Ascending aorta (tissue), 2 donors: ENCODE measurements around the gene ERCC6L2. TPM values are rescaled to one million over a fixed set of nuclear protein-coding genes. Genes with fewer than 3 reads are reported as not detected.

Experiments used
- DNase-seq, 2 donors: peaks; one replicate each; pipeline ENCODE4 v3.0.0-alpha.2; 2019; ENCODE audit warnings: low spot score in 2 of 2
- H3K27ac ChIP-seq, 2 donors: fragments of 200-600 bp; sonication (generic); one replicate each; pipeline ENCODE4 v1.5.1; 2016 to 2017; ENCODE audit warnings: mild to moderate bottlenecking in 1 of 2
- H3K27me3 ChIP-seq: fragments of 200-600 bp; sonication (generic); one replicate; pipeline ENCODE4 v1.5.1; 2017
- H3K36me3 ChIP-seq, 2 donors: fragments of 200-600 bp; sonication (generic); one replicate each; pipeline ENCODE4 v1.5.1; 2016
- H3K4me1 ChIP-seq, 2 donors: fragments of 200-600 bp; sonication (generic); one replicate each; pipeline ENCODE4 v1.5.1; 2016 to 2017; ENCODE audit warnings: mild to moderate bottlenecking in 1 of 2
- H3K4me3 ChIP-seq, 2 donors: fragments of 200-600 bp; sonication (generic); one replicate each; pipeline ENCODE4 v1.5.1; 2016 to 2017; ENCODE audit warnings: mild to moderate bottlenecking in 1 of 2
- H3K9me3 ChIP-seq, 2 donors: fragments of 200-600 bp; sonication (generic); one replicate each; pipeline ENCODE4 v1.5.1; 2016
- CTCF ChIP-seq, 3 experiments: fragments of 200-600 bp in 2 of 3; fragments of 450-650 bp in 1 of 3; sonication (generic) in 2 of 3; IDR thresholded peaks; one replicate each; pipeline ENCODE4 v1.5.1; 2016 to 2019; ENCODE audit warnings: antibody characterized with exemption in 3 of 3, mild to moderate bottlenecking in 1 of 3, moderate library complexity in 1 of 3
- intact Hi-C: fragments of 100-400 bp; cut with DNase I; formaldehyde crosslinking; loops from one replicate; pipeline ENCODE4 v1.15.1; 2023
- total RNA-seq: library from RNA; depleted of rRNA; stranded (reverse); fragments of >200 nt; gene quantifications from one replicate; pipeline ENCODE4 v1.1.0, GENCODE V29; 2016

Gene ERCC6L2
- total RNA-seq, 1 donor from 2014 or later = 22.9 TPM

GRCh38 chr9:95912773-95913172 lies 37.3 kb downstream of the ERCC6L2 start:
- Histone ChIP-seq H3K4me3 (no peak overlapping the region), H3K4me1 (no peaks in the 10 kb centered on the region), H3K9me3 (no peaks in the 10 kb centered on the region), H3K27me3 (no peaks in the 10 kb centered on the region), H3K27ac (no peak overlapping the region), H3K36me3 (peaks cover 10 to 22% of the 10 kb centered on the region in 2 donors)
- intact Hi-C loops = no loop called here
- no peak for TF ChIP-seq CTCF (IDR thresholded peaks at IDR 0.05)
- DNase-seq = no peak

GRCh38 chr9:95920017-95920416 lies 44.5 kb downstream of the ERCC6L2 start:
- no peaks in the 10 kb centered on the region for H3K27me3 ChIP-seq
- H3K27ac ChIP-seq = no peak overlapping the region
- H3K4me1 ChIP-seq = no peaks in the 10 kb centered on the region
- H3K36me3 ChIP-seq = peaks cover 13 to 55% of the 10 kb centered on the region in 2 donors
- no peak for DNase-seq
- intact Hi-C loops = no loop called here
- no peak for TF ChIP-seq CTCF (IDR thresholded peaks at IDR 0.05)
- no peaks in the 10 kb centered on the region for H3K9me3 ChIP-seq
- no peak overlapping the region for H3K4me3 ChIP-seq

- Histone ChIP-seq H3K9me3 (no peaks in the 10 kb centered on the region), H3K4me3 (no peak overlapping the region), H3K36me3 (peaks cover 7 to 44% of the 10 kb centered on the region in 2 donors), H3K27ac (no peak overlapping the region), H3K4me1 (no peaks in the 10 kb centered on the region), H3K27me3 (no peaks in the 10 kb centered on the region)
- no peak for DNase-seq
- intact Hi-C loops = no loop called here
- TF ChIP-seq CTCF (IDR thresholded peaks at IDR 0.05) = no peak
Observed at GRCh38 chr9:95923794-95924193, 48.3 kb downstream of the ERCC6L2 start.

- H3K36me3 ChIP-seq = peaks cover 10 to 50% of the 10 kb centered on the region in 2 donors
- TF ChIP-seq CTCF (IDR thresholded peaks at IDR 0.05) = no peak
Observed at GRCh38 chr9:95924987-95925386, 49.5 kb downstream of the ERCC6L2 start.

GRCh38 chr9:95927271-95928004 lies 51.9 kb downstream of the ERCC6L2 start:
- intact Hi-C loops = no loop called here
- no peak for TF ChIP-seq CTCF (IDR thresholded peaks at IDR 0.05)
- no peaks in the 10 kb centered on the region for H3K4me1 ChIP-seq
- H3K9me3 ChIP-seq = no peaks in the 10 kb centered on the region
- no peak overlapping the region for H3K4me3 ChIP-seq
- H3K27ac ChIP-seq = no peak overlapping the region
- H3K36me3 ChIP-seq = peaks cover 16 to 46% of the 10 kb centered on the region in 2 donors
- no peaks in the 10 kb centered on the region for H3K27me3 ChIP-seq
- no peak for DNase-seq

More at GRCh38 chr9:95924987-95925386, 49.5 kb downstream of the ERCC6L2 start:
- intact Hi-C loops = no loop called here
- Histone ChIP-seq H3K9me3 (no peaks in the 10 kb centered on the region), H3K27me3 (no peaks in the 10 kb centered on the region), H3K4me1 (no peaks in the 10 kb centered on the region), H3K4me3 (no peak overlapping the region), H3K27ac (no peak overlapping the region)
- no peak for DNase-seq
